ENCODE results near the gene SLC29A1.
"Not testable (repeated sequence)": the region's sequence is repeated elsewhere in the genome, so short reads cannot be mapped to it uniquely, and the experiment has no call there.

SLC29A1 gene

GRCh38 chr6:44182911-44183390 lies 40.4 kb upstream of the SLC29A1 start:
- Histone ChIP-seq H3K4me1 (ENCODE audit: control insufficient read depth, insufficient read depth, low read length, poor library complexity, severe bottlenecking) (peaks cover 13% of the 10 kb centered on the region), H3K27ac (ENCODE audit: low read depth, low read length, severe bottlenecking) (no peak overlapping the region), H3K36me3 (ENCODE audit: control insufficient read depth, insufficient read depth, low read length) (no peaks in the 10 kb centered on the region), H3K4me3 (ENCODE audit: extremely low read depth, insufficient read depth, low read length, poor library complexity, severe bottlenecking) (no peak overlapping the region), H3K9me3 (ENCODE audit: control insufficient read depth, low read length) (no peaks in the 10 kb centered on the region)
- WGBS, 2 experiments (ENCODE audit: insufficient coverage in 2 of 2) = 72 to 91% methylated on average over 2 to 3 of the region's 4 CpGs

- Histone ChIP-seq H3K4me3 (ENCODE audit: extremely low read depth, insufficient read depth, low read length, poor library complexity, severe bottlenecking) (no peak overlapping the region), H3K4me1 (ENCODE audit: control insufficient read depth, insufficient read depth, low read length, poor library complexity, severe bottlenecking) (peaks cover 13% of the 10 kb centered on the region), H3K27ac (ENCODE audit: low read depth, low read length, severe bottlenecking) (no peak overlapping the region), H3K36me3 (ENCODE audit: control insufficient read depth, insufficient read depth, low read length) (no peaks in the 10 kb centered on the region), H3K9me3 (ENCODE audit: control insufficient read depth, low read length) (no peaks in the 10 kb centered on the region)
- 78 to 80% methylated on average over 7 of the region's 9 CpGs for WGBS, 2 experiments (ENCODE audit: insufficient coverage in 2 of 2)
Observed at GRCh38 chr6:44183783-44184182, 39.6 kb upstream of the SLC29A1 start.

DNA sequence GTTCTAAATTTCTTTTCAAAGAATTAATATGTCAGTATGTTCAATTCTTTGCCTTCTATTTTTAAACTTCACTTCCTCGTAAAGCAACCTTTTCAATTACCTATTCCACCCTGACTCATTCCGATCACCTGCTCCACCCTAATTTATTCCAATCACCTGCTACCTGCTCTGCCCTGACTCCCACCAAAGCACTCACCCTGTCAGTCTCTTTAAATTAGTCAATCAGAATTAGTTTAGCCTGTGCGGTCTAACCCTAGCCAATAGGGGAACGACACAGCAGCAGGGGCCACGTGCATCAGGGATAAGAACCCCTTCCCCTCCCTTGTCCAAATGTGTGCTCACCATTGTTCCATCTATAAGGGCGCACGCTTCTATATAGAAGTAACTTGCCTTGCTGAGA lies 38.0 kb upstream of the SLC29A1 start:
- H3K9me3 ChIP-seq (ENCODE audit: control insufficient read depth, low read length); H3K36me3 ChIP-seq (ENCODE audit: control insufficient read depth, insufficient read depth, low read length); H3K4me3 ChIP-seq (ENCODE audit: extremely low read depth, insufficient read depth, low read length, poor library complexity, severe bottlenecking); H3K4me1 ChIP-seq (ENCODE audit: control insufficient read depth, insufficient read depth, low read length, poor library complexity, severe bottlenecking); H3K27ac ChIP-seq (ENCODE audit: low read depth, low read length, severe bottlenecking): not testable (repeated sequence)
- WGBS, 2 experiments (ENCODE audit: insufficient coverage in 2 of 2) = 72 to 85% methylated on average over 3 to 5 of the region's 7 CpGs

GRCh38 chr6:44185953-44186634 lies 37.3 kb upstream of the SLC29A1 start:
- no peak overlapping the region for H3K27ac ChIP-seq (ENCODE audit: low read depth, low read length, severe bottlenecking)
- WGBS, 2 experiments (ENCODE audit: insufficient coverage in 2 of 2) = 44 to 61% methylated on average over 6 to 7 of the region's 9 CpGs
- H3K4me3 ChIP-seq (ENCODE audit: extremely low read depth, insufficient read depth, low read length, poor library complexity, severe bottlenecking) = no peak overlapping the region
- peaks cover 9% of the 10 kb centered on the region for H3K4me1 ChIP-seq (ENCODE audit: control insufficient read depth, insufficient read depth, low read length, poor library complexity, severe bottlenecking)
- H3K36me3 ChIP-seq (ENCODE audit: control insufficient read depth, insufficient read depth, low read length) = no peaks in the 10 kb centered on the region
- no peaks in the 10 kb centered on the region for H3K9me3 ChIP-seq (ENCODE audit: control insufficient read depth, low read length)

DNA sequence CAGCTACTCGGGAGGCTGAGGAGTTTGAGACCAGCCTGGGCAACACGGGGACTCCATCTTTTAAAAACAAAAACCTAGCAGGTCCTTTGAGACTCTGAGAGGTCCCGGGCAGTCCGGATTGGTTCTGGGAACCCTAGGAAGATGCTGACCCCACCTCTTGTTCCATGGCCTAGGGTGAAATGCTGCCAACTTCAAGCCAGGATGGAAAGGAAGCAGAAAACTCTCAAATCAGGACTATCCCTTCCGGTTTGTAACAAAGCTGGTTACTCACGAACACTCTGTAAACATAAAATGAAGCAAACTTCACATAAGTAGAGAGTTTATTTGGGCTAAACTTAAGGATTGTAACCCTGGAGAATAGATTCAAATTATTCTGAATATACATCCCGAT lies 36.8 kb upstream of the SLC29A1 start:
- WGBS, 2 experiments (ENCODE audit: insufficient coverage in 2 of 2) = 77 to 95% methylated on average over 4 of the region's 7 CpGs
- Histone ChIP-seq H3K9me3 (ENCODE audit: control insufficient read depth, low read length) (no peaks in the 10 kb centered on the region), H3K36me3 (ENCODE audit: control insufficient read depth, insufficient read depth, low read length) (no peaks in the 10 kb centered on the region), H3K4me3 (ENCODE audit: extremely low read depth, insufficient read depth, low read length, poor library complexity, severe bottlenecking) (no peak overlapping the region), H3K4me1 (ENCODE audit: control insufficient read depth, insufficient read depth, low read length, poor library complexity, severe bottlenecking) (peaks cover 9% of the 10 kb centered on the region), H3K27ac (ENCODE audit: low read depth, low read length, severe bottlenecking) (no peak overlapping the region)

DNA sequence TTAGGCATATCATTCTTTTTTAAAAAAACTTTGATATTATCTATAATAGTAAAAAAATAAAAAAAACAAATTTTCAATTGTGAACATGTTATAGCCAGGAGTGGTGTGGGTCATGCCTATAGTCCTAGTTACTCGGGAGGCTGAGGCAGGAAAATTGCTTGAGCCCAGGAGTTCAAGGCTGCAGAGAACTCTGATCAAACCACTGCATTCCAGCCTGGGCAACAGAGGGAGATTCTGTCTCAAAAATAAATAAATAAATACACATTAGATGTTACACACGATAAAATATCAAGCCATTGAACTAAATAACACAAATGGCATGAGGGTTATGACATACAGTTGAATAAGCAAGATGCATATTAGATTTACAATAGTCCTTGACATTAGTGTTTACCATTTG lies 34.6 kb upstream of the SLC29A1 start:
- Histone ChIP-seq H3K4me3 (ENCODE audit: extremely low read depth, insufficient read depth, low read length, poor library complexity, severe bottlenecking) (no peak overlapping the region), H3K36me3 (ENCODE audit: control insufficient read depth, insufficient read depth, low read length) (no peaks in the 10 kb centered on the region), H3K4me1 (ENCODE audit: control insufficient read depth, insufficient read depth, low read length, poor library complexity, severe bottlenecking) (peaks cover 9% of the 10 kb centered on the region), H3K27ac (ENCODE audit: low read depth, low read length, severe bottlenecking) (no peak overlapping the region), H3K9me3 (ENCODE audit: control insufficient read depth, low read length) (no peaks in the 10 kb centered on the region)
- 100% methylated on average over 1 of the region's 2 CpGs; no CpG with 5 or more reads in 1 of the 2 experiments for WGBS, 2 experiments (ENCODE audit: insufficient coverage in 2 of 2)

GRCh38 chr6:44189257-44189656 lies 34.1 kb upstream of the SLC29A1 start:
- no peak overlapping the region for H3K27ac ChIP-seq (ENCODE audit: low read depth, low read length, severe bottlenecking)
- no peak overlapping the region for H3K4me3 ChIP-seq (ENCODE audit: extremely low read depth, insufficient read depth, low read length, poor library complexity, severe bottlenecking)
- no peaks in the 10 kb centered on the region for H3K9me3 ChIP-seq (ENCODE audit: control insufficient read depth, low read length)
- WGBS, 2 experiments (ENCODE audit: insufficient coverage in 2 of 2) = 93 to 100% methylated on average over 2 of the region's 2 CpGs
- no peaks in the 10 kb centered on the region for H3K36me3 ChIP-seq (ENCODE audit: control insufficient read depth, insufficient read depth, low read length)
- peaks cover 9% of the 10 kb centered on the region for H3K4me1 ChIP-seq (ENCODE audit: control insufficient read depth, insufficient read depth, low read length, poor library complexity, severe bottlenecking)

DNA sequence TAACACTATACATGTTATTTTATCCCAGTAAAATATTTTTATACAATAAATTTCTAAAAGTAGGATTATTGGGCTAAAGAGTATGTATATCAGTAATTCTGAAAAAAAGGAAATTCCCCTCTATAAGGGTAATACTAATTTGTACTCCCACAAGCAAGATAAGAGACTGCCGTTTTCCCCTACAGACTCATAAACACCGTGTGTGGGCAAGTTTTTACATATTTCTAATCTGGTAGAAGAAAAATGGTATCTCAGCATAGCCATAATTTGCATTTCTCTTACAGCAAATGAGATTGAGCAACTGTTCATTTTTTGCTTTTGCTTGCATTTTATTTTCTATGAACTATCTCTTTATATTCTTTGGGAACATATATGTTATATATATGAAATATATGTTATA lies 32.7 kb upstream of the SLC29A1 start:
- no peak overlapping the region for H3K27ac ChIP-seq (ENCODE audit: low read depth, low read length, severe bottlenecking)
- H3K4me1 ChIP-seq (ENCODE audit: control insufficient read depth, insufficient read depth, low read length, poor library complexity, severe bottlenecking) = peaks cover 9% of the 10 kb centered on the region
- no peak overlapping the region for H3K4me3 ChIP-seq (ENCODE audit: extremely low read depth, insufficient read depth, low read length, poor library complexity, severe bottlenecking)
- H3K36me3 ChIP-seq (ENCODE audit: control insufficient read depth, insufficient read depth, low read length) = no peaks in the 10 kb centered on the region
- WGBS, 2 experiments (ENCODE audit: insufficient coverage in 2 of 2) = no CpG with 5 or more reads among the region's 2 CpGs
- H3K9me3 ChIP-seq (ENCODE audit: control insufficient read depth, low read length) = no peaks in the 10 kb centered on the region

GRCh38 chr6:44192428-44193041 lies 30.9 kb upstream of the SLC29A1 start:
- no peak overlapping the region for H3K4me3 ChIP-seq (ENCODE audit: extremely low read depth, insufficient read depth, low read length, poor library complexity, severe bottlenecking)
- 75 to 76% methylated on average over 9 to 10 of the region's 10 CpGs for WGBS, 2 experiments (ENCODE audit: insufficient coverage in 2 of 2)
- no peak overlapping the region for H3K27ac ChIP-seq (ENCODE audit: low read depth, low read length, severe bottlenecking)
- H3K9me3 ChIP-seq (ENCODE audit: control insufficient read depth, low read length) = no peaks in the 10 kb centered on the region
- no peaks in the 10 kb centered on the region for H3K36me3 ChIP-seq (ENCODE audit: control insufficient read depth, insufficient read depth, low read length)
- H3K4me1 ChIP-seq (ENCODE audit: control insufficient read depth, insufficient read depth, low read length, poor library complexity, severe bottlenecking) = no peaks in the 10 kb centered on the region

DNA sequence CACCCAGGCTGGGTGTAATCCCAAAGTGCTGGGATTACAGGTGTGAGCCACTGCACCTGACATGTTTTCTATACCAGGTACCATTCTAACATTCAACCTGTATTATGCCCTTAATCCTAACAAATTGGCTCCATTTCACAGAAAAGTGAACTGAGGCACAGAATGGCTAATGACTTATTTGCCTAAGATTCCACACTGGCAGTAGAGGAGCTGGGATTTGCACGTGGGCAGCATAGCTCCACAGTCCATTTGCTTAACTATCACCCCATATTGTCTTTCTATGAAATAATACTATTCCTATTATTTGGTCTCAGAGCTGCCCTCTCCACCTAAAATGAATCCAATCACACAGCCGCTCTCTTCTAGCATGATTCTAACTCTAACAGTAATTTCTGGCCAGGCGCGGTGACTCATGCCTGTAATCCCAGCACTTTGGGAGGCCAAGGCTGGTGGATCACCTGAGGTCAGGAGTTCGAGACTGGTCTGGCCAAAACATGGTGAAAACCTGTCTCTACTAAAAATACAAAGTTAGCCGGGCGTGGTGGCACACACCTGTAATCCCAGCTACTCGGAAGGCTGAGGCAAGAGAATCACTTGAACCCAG lies 30.0 kb upstream of the SLC29A1 start:
- Histone ChIP-seq H3K36me3 (ENCODE audit: control insufficient read depth, insufficient read depth, low read length) (no peaks in the 10 kb centered on the region), H3K27ac (ENCODE audit: low read depth, low read length, severe bottlenecking) (no peak overlapping the region), H3K4me1 (ENCODE audit: control insufficient read depth, insufficient read depth, low read length, poor library complexity, severe bottlenecking) (no peaks in the 10 kb centered on the region), H3K9me3 (ENCODE audit: control insufficient read depth, low read length) (no peaks in the 10 kb centered on the region), H3K4me3 (ENCODE audit: extremely low read depth, insufficient read depth, low read length, poor library complexity, severe bottlenecking) (no peak overlapping the region)
- 90% methylated on average over 5 to 7 of the region's 8 CpGs for WGBS, 2 experiments (ENCODE audit: insufficient coverage in 2 of 2)

GRCh38 chr6:44194326-44194725 lies 29.1 kb upstream of the SLC29A1 start:
- Histone ChIP-seq H3K9me3 (ENCODE audit: control insufficient read depth, low read length) (no peaks in the 10 kb centered on the region), H3K4me3 (ENCODE audit: extremely low read depth, insufficient read depth, low read length, poor library complexity, severe bottlenecking) (no peak overlapping the region), H3K4me1 (ENCODE audit: control insufficient read depth, insufficient read depth, low read length, poor library complexity, severe bottlenecking) (no peaks in the 10 kb centered on the region), H3K36me3 (ENCODE audit: control insufficient read depth, insufficient read depth, low read length) (no peaks in the 10 kb centered on the region), H3K27ac (ENCODE audit: low read depth, low read length, severe bottlenecking) (no peak overlapping the region)
- 76 to 86% methylated on average over 3 to 5 of the region's 5 CpGs for WGBS, 2 experiments (ENCODE audit: insufficient coverage in 2 of 2)

All from mesodermal cell (in vitro differentiated cells).